Mucosa of stomach (tissue), 1 donor: Measurements from ENCODE around the gene NPHP1.
"Not testable (repeated sequence)": the region's sequence is repeated elsewhere in the genome, so short reads cannot be mapped to it uniquely, and the experiment has no call there.

Experiments used
- H3K27me3 ChIP-seq: one replicate; pipeline ENCODE4 v1.7.0; 2013; ENCODE audit warnings: mild to moderate bottlenecking, low read length; ENCODE audit not compliant: control insufficient read depth, insufficient read depth
- H3K36me3 ChIP-seq: one replicate; pipeline ENCODE4 v1.7.0; 2013; ENCODE audit warnings: low read length; ENCODE audit not compliant: control insufficient read depth, insufficient read depth
- H3K4me1 ChIP-seq: one replicate; pipeline ENCODE4 v1.7.0; 2013; ENCODE audit warnings: mild to moderate bottlenecking, low read length; ENCODE audit not compliant: control insufficient read depth, insufficient read depth
- H3K4me3 ChIP-seq: one replicate; pipeline ENCODE4 v1.7.0; 2013; ENCODE audit warnings: low read length
- H3K9ac ChIP-seq: one replicate; pipeline ENCODE4 v1.7.0; 2013; ENCODE audit warnings: mild to moderate bottlenecking, low read length, moderate library complexity
- H3K9me3 ChIP-seq: one replicate; pipeline ENCODE4 v1.7.0; 2013; ENCODE audit warnings: mild to moderate bottlenecking, low read length, moderate library complexity; ENCODE audit not compliant: control insufficient read depth
- donor health status: Pancreatic carcinoma.

The NPHP1 gene

DNA sequence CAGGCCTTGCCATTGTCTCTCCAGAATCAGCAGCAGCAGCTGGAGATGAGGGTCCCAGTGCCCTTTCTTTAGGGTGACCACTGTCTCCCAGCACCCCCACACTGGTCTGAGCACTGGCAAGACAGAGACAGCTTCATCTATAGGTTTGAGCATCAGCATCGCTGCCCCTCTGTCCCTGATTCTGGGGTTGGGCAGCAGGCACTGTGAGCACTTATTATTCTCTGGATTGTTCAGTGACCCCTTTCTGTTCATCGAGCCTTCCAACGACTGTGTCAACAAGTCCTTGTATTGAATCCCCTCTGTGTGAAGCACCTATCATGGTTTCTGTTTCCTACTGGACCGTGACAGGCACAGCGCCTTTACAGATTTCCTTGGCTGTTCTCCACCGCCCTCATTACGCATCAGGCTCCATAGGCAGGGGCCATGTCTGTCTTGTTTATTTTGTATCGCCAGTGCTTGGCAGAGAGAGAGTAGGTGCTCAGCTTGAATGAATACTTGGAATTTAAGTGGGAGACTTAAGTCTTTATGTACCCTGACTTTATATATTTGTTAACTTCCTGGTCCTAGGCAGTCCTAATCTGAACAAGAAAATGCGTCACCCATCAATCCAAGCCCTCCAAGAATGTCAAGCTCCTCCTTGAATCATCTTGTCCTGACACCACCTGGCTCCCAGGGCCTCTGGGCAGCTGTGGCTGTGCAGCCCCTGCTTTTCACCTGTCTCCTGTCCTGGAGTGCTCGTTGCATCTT, 100.6 kb downstream of the NPHP1 start:
- H3K4me3 ChIP-seq = no peak overlapping the region
- H3K27me3 ChIP-seq = no peaks in the 10 kb centered on the region
- H3K36me3 ChIP-seq = no peaks in the 10 kb centered on the region
- peaks cover 73% of the 10 kb centered on the region for H3K4me1 ChIP-seq
- H3K9ac ChIP-seq = no peak overlapping the region
- H3K9me3 ChIP-seq = no peaks in the 10 kb centered on the region

DNA sequence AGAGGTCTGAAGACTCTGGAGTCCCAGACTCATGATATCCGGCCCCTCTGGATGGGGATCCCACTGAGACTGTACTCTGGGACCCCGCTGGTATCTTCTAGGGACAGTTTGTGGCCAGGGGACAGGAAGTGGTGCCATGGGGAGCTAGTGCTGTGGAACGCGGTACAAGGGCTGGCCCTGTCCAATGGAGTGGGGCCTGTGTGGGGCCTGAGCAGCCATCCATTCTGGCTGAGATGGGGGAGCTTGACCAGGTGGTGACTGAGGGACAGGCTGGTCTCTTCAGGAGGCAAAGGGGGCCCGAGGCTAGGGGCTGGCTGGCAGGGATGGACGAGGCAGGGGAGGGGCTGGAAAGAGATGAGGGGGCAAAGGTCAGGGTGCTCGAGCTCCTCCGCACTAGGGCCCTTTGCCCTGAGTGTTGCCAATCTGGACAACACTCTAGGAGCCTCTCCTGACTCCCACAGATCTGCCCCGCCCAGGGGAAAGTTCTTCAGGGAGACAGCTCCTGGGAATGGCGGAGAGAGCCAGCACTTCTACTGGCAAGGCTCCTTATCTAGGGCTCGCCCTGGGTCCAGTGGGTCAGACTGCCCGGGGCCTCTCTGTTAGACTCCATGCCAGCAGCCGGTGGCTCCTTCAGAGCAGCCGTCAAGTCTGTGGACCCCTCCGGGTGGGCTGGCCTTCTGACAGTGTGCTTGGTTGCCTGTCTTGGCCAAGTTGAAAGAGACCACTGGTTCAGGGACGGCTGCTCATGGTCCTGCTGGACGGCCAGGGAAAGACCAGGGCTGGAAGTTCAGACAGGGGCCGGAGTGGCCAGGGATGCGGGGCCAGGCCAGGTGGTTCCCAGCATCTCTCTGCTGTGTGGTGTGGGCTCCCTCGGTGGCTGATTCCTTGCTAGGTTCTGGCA, 101.5 kb downstream of the NPHP1 start:
- Histone ChIP-seq H3K4me1 (peaks cover 73% of the 10 kb centered on the region), H3K9ac (no peak overlapping the region), H3K27me3 (no peaks in the 10 kb centered on the region), H3K4me3 (no peak overlapping the region), H3K9me3 (no peaks in the 10 kb centered on the region), H3K36me3 (no peaks in the 10 kb centered on the region)

DNA sequence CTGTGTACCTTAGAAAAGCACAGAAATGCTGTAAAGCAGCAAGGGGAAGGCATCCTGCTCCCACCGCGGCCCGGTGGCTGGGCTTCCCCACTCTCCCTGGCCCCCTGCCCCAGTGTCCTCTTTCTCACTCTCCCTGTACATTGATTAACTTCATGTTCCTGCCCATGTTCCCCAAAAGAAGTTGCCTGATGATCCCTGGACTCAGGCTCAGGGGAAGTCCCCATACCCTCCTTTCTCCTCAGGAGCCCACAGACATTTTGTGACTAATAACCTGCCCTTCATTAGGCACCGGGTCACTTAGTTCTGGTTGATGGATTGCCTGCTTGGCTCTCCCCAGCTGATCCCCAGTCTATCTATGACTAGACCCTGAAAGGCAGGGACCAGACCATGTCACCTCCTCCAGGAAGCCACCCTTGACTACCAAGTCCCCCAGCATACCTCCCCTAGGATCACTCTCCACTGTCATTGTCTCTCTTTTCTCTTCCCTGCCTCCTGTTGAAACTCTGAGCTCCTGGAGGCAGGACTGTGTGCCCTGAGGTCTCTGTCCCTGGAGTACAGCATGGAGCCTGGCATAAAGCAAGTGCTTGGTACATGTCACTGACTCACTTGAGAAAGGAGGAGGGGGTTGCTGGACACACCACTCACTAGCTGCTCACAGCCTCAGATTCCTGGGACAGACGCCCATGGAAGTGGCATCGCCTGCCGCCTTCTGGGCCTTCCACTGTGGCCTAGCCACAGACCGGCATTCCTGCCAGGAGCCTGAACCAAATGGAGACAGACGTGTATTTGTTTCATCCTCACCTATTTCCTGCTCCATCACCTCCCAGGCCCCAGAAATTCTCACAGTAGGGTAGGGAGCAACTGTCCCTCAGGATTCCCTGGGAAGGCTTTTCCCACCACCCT, 102.7 kb downstream of the NPHP1 start:
- no peaks in the 10 kb centered on the region for H3K36me3 ChIP-seq
- H3K4me3 ChIP-seq = no peak overlapping the region
- H3K27me3 ChIP-seq = no peaks in the 10 kb centered on the region
- no peaks in the 10 kb centered on the region for H3K9me3 ChIP-seq
- H3K4me1 ChIP-seq = peaks cover 74% of the 10 kb centered on the region
- peak overlapping the region; percentile 36 for H3K9ac ChIP-seq

DNA sequence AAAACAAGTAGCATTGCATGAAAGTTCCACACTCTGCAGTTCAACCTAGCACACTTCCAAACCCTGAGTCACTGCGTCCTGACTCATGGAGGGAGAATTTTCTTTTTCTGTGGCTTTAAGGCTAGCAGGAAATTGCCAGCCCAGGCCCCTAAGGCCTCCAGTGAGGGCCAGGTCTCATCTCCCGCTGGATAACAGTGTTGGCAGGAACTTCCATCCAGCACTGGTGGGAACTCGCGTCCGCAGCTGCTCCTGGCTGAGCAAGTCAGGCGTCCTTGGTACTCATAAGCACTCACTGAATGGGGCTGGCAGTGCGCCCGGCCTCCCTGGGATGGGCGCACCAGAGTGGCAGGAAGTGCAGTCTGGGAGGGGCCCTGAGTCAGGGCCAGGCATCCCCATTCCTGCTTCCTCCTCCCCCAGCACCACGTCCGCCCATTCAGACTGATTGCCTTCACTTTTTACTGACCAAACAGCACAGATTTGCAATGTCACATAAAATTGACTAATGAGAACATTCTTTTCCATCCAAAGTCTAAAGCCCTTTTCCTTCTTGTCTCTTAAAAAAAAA, 103.5 kb downstream of the NPHP1 start:
- no peak overlapping the region for H3K4me3 ChIP-seq
- no peaks in the 10 kb centered on the region for H3K9me3 ChIP-seq
- no peaks in the 10 kb centered on the region for H3K36me3 ChIP-seq
- peak overlapping the region; percentile 36 for H3K9ac ChIP-seq
- peaks cover 66% of the 10 kb centered on the region for H3K4me1 ChIP-seq
- H3K27me3 ChIP-seq = no peaks in the 10 kb centered on the region

DNA sequence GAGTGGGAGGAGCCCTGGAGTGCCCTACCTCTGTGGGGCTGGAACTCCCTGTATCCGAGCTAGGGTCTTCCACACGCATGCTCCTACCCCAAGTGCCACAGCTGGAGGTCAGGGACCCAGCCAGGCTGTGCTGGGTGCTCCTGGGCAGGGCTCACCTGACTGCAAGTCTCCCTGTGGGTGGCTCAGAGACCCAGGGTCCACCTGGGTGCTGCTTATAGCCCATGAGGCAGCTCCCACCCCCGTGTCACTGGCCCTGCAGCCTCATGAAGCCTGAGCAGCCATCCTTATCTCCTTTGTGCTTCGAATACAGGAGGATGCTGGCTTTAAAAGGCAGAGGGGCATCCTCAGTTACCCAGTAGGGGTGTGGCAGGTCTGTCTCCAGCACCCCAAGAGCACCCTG, 103.9 kb downstream of the NPHP1 start:
- H3K4me1 ChIP-seq = peaks cover 64% of the 10 kb centered on the region
- not testable (repeated sequence) for H3K4me3 ChIP-seq, H3K36me3 ChIP-seq, H3K9me3 ChIP-seq, H3K27me3 ChIP-seq
- peak overlapping the region; percentile 36 for H3K9ac ChIP-seq

DNA sequence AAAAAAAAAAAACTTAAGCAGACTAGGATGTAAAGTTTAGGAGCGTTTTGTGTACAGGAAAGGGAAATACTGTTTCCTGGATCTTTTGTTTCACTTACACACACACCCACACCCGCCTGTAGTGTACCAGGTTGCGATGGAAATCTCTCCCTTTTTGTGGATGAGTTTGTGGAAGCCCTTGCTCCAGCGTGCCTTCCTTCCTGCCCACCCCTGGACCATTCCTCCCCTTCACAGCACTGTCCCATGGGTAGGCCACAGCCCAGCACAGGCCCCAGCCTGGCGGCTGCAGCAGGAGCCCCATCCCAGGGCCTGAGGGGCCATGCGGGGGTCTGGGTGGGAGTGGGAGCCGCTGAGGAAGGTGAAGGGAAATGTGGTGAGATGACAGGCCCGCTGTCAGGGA, 104.3 kb downstream of the NPHP1 start:
- H3K36me3 ChIP-seq = no peaks in the 10 kb centered on the region
- no peaks in the 10 kb centered on the region for H3K27me3 ChIP-seq
- H3K4me1 ChIP-seq = peaks cover 60% of the 10 kb centered on the region
- H3K9ac ChIP-seq = no peak overlapping the region
- H3K4me3 ChIP-seq = no peak overlapping the region
- H3K9me3 ChIP-seq = no peaks in the 10 kb centered on the region

DNA sequence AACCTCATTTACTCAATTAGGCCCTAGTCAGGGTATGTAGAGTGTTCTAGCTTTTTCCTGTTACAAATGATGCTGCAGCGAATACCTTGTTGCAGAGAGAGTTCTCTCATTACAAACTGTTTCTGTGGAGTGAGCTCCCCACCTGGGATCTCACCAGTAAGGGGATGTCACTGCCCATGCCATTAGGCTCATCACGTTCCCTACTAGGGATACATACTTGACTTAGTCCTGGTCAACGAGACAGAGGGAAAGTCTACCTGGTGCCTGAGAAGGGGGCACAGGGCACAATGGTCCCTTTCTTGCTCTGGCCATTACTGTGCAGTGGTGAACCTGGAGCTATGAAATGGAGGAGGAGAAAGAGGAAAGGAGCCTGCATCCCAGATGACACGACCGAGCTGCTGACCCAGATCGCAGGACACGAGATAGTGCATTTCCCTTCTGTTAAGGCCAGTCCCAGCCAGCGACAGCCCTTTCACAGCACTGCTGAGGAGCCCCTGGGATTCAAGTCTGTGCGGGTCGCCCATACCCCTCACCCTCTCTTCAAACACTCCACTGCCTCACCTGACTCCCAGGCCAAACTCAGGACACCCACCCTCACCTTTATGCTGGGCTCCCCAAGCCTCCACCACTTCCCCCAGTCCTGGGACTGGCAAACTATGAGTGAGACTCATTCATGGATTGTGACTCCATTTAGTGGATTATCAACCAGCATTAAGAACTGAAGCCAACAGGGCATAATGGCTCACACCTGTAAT, 105.2 kb downstream of the NPHP1 start:
- Histone ChIP-seq H3K9me3 (no peaks in the 10 kb centered on the region), H3K9ac (no peak overlapping the region), H3K27me3 (no peaks in the 10 kb centered on the region), H3K36me3 (no peaks in the 10 kb centered on the region), H3K4me3 (no peak overlapping the region), H3K4me1 (peaks cover 56% of the 10 kb centered on the region)

DNA sequence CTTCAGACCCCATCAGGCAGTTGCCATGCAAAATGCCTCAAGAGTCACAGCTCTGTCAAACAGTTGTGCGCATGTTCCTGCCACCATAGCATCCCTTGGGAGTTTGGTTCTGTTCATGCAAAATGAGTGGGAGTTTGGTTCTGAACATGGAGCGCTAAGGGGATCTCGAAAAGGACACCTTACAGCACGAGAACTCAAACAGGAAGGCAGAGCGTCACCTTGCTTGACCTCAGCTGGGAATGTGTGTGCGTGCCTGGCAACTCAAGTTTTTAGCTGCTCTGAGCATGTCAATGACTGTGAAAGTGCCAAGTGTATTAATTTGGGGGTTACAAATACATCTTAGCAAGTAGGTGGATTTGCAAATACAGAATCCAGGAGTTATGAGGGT, 105.8 kb downstream of the NPHP1 start:
- no peak overlapping the region for H3K4me3 ChIP-seq
- no peak overlapping the region for H3K9ac ChIP-seq
- H3K36me3 ChIP-seq = no peaks in the 10 kb centered on the region
- peaks cover 50% of the 10 kb centered on the region for H3K4me1 ChIP-seq
- no peaks in the 10 kb centered on the region for H3K9me3 ChIP-seq
- no peaks in the 10 kb centered on the region for H3K27me3 ChIP-seq

DNA sequence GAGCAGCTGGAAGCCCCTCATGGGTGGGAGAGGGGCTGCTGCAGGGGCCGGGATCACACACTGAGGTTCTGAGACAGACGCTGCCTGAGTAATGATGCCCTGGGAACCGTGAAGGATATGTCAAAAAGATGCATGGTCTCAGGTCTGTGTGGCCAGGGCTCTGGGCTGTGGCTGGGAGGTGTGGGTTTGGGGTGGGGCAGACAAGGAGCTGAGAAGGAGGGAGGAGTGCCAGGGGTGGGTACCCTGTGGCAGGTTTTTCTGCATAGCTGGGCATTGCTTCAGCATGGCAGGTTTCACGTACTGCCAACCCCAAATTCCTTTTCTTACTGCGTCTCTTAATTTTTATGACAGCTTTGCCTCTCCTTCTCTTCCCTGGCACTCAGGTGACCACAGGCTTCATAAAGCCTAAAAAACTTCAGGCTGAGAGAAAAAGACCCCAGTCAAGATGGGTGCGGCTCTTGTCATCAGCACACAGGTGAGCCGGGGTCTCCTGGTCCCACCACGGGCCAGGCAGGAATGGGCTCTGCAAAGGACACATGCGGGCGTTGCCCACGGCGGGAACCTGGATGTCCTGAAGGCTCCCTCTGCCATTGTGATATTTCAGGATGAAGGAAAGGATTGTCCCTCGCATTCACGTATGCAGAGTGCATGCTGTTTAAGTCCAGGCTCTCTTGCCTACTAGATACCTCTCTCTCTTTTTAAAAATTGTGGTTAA, 107.2 kb downstream of the NPHP1 start:
- H3K9me3 ChIP-seq = no peaks in the 10 kb centered on the region
- H3K27me3 ChIP-seq = no peaks in the 10 kb centered on the region
- no peak overlapping the region for H3K4me3 ChIP-seq
- no peak overlapping the region for H3K9ac ChIP-seq
- H3K36me3 ChIP-seq = no peaks in the 10 kb centered on the region
- peaks cover 37% of the 10 kb centered on the region for H3K4me1 ChIP-seq

DNA sequence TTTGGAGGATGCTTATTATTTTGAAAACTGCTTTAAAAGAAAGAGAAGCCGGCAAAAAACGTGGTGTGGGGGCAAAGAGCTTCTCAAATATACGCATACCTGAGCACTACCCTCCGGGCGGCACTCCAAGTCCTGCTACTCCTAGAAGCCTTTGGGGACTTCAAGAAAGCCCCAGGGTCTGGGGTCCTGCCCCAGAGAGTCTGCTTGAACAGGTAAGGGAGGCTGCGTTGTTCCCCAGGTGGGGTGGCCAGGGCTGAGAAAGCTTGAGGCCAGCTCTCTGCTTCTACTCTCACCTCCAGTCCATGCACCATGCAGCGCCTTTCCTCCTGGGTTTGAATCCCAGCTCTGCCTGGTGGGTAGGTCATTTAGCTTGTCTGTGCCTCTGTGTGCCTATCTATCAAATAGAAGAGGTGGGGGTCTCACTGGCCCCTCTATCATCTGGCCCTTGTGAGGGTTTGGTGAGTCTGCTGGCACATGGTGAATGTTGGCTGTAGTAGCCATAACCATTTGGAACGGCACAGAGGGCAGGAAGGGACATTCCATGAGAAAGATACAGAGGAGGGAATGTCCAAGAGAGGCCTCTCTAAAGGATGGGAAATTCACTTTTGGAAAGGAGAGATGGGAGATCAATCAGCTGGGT, 108.7 kb downstream of the NPHP1 start:
- H3K36me3 ChIP-seq = no peaks in the 10 kb centered on the region
- H3K9ac ChIP-seq = no peak overlapping the region
- no peaks in the 10 kb centered on the region for H3K9me3 ChIP-seq
- H3K4me3 ChIP-seq = no peak overlapping the region
- peaks cover 21% of the 10 kb centered on the region for H3K4me1 ChIP-seq
- H3K27me3 ChIP-seq = no peaks in the 10 kb centered on the region
